ENCODE measurements around the gene APOBEC3F. TPM values are rescaled to one million over a fixed set of nuclear protein-coding genes. Genes with fewer than 3 reads are reported as not detected.

APOBEC3F gene
- 2.1 and 5.9 TPM in 2 replicates for total RNA-seq

GRCh38 chr22:39040538-39041296 is at the start of gene APOBEC3F:
Gene APOBEC3F, plus strand, starts transcription at chr22:39040864. Its CDS starts 97 bp downstream, at chr22:39040961.

GRCh38 chr22:39013942-39014722 is 26.5 kb upstream of the APOBEC3F start, which contains the start of gene APOBEC3C:
Gene APOBEC3C, plus strand, starts transcription at chr22:39014257. Its CDS starts 106 bp downstream, at chr22:39014363.

GRCh38 chr22:39077026-39077840 is 36.6 kb downstream of the APOBEC3F start, which contains the start of gene APOBEC3G:
Gene APOBEC3G, plus strand, starts transcription at chr22:39077275. Its CDS starts 87 bp downstream, at chr22:39077362.

GRCh38 chr22:39097098-39098020 is 56.7 kb downstream of the APOBEC3F start, which contains the start of gene APOBEC3H:
Gene APOBEC3H, plus strand, starts transcription at chr22:39097244. Its CDS starts 3,035 bp downstream, at chr22:39100279.

Small RNA genes lying within 50 kb of the gene (small RNA-seq; reads per million reads assigned to genes)
- not detected for gene AL022318.2

Other genes starting within 250 kb of the APOBEC3F start
- 11.1 and 18.9 TPM in 2 replicates for gene DNAL4, start 246.7 kb upstream of the APOBEC3F start, total RNA-seq
- gene NPTXR, start 196.8 kb upstream of the APOBEC3F start, total RNA-seq = 0.33 and 0.38 TPM in 2 replicates
- gene CBX6, start 168.6 kb upstream of the APOBEC3F start, total RNA-seq = 49.2 and 59.8 TPM in 2 replicates
- gene APOBEC3A, start 83.3 kb upstream of the APOBEC3F start, total RNA-seq = not detected in 2 replicates
- 0.98 and 2.9 TPM in 2 replicates for gene APOBEC3B, start 58.5 kb upstream of the APOBEC3F start, total RNA-seq
- gene APOBEC3C, start 26.6 kb upstream of the APOBEC3F start, total RNA-seq = 7.8 and 10.0 TPM in 2 replicates
- gene APOBEC3D, start 19.7 kb upstream of the APOBEC3F start, total RNA-seq = 1.4 and 1.6 TPM in 2 replicates
- gene APOBEC3G, start 36.4 kb downstream of the APOBEC3F start, total RNA-seq = 4.1 and 4.6 TPM in 2 replicates
- gene APOBEC3H, start 56.4 kb downstream of the APOBEC3F start, total RNA-seq = 0.29 and 0.33 TPM in 2 replicates
- gene CBX7, start 111.8 kb downstream of the APOBEC3F start, total RNA-seq = 3.4 and 4.2 TPM in 2 replicates
- 121 and 148 TPM in 2 replicates for gene PDGFB, start 204.1 kb downstream of the APOBEC3F start, total RNA-seq

Measured in vein endothelial cell (primary cell).